Hepatocyte (in vitro differentiated cells): ENCODE data around the gene RGL3. TPM values are rescaled to one million over a fixed set of nuclear protein-coding genes. Genes with fewer than 3 reads are reported as not detected.

ENCODE experiments used
- DNase-seq: peaks from one replicate; pipeline ENCODE4 v3.0.0-alpha.2; 2016; ENCODE audit warnings: low spot score
- H2AFZ ChIP-seq: fragments of 200-600 bp; sonication (generic); 2 replicates; pipeline ENCODE4 v1.6.0; 2016; ENCODE audit warnings: antibody characterized with exemption, mild to moderate bottlenecking
- H3K27ac ChIP-seq: fragments of 200-600 bp; sonication (generic); 2 replicates; pipeline ENCODE4 v1.5.1; 2016; ENCODE audit warnings: mild to moderate bottlenecking
- H3K27me3 ChIP-seq: fragments of 200-600 bp; sonication (generic); 2 replicates; pipeline ENCODE4 v1.6.1; 2016
- H3K36me3 ChIP-seq: fragments of 200-600 bp; sonication (generic); replicated peaks from 2 replicates; pipeline ENCODE4 v1.5.1; 2016; ENCODE audit warnings: low read depth; ENCODE audit not compliant: insufficient read depth
- H3K4me1 ChIP-seq: fragments of 200-600 bp; sonication (generic); 2 replicates; pipeline ENCODE4 v1.5.1; 2016; ENCODE audit warnings: mild to moderate bottlenecking, moderate library complexity; ENCODE audit not compliant: insufficient read depth
- H3K4me2 ChIP-seq: fragments of 200-600 bp; sonication (generic); 2 replicates; pipeline ENCODE4 v1.6.0; 2016
- H3K4me3 ChIP-seq: fragments of 200-600 bp; sonication (generic); 2 replicates; pipeline ENCODE4 v1.5.1; 2016; ENCODE audit warnings: mild to moderate bottlenecking
- H3K79me2 ChIP-seq: fragments of 200-600 bp; sonication (generic); 2 replicates; pipeline ENCODE4 v1.6.0; 2017; ENCODE audit warnings: mild to moderate bottlenecking
- H3K9me2 ChIP-seq: fragments of 200-600 bp; sonication (generic); replicated peaks from 2 replicates; pipeline ENCODE4 v1.6.0; 2017; ENCODE audit warnings: mild to moderate bottlenecking; ENCODE audit not compliant: insufficient read depth
- H3K9me3 ChIP-seq: fragments of 200-600 bp; sonication (generic); 2 replicates; pipeline ENCODE4 v1.5.1; 2016; ENCODE audit warnings: low read depth, mild to moderate bottlenecking
- H4K20me1 ChIP-seq: fragments of 200-600 bp; sonication (generic); 2 replicates; pipeline ENCODE4 v1.6.0; 2016; ENCODE audit warnings: mild to moderate bottlenecking; ENCODE audit not compliant: insufficient read depth, poor library complexity, severe bottlenecking
- CTCF ChIP-seq: fragments of 200-600 bp; sonication (generic); IDR thresholded peaks from 2 replicates; pipeline ENCODE4 v1.5.1; 2016; ENCODE audit warnings: antibody characterized with exemption, mild to moderate bottlenecking; ENCODE audit not compliant: poor library complexity
- EZH2 ChIP-seq: fragments of 200-600 bp; sonication (generic); IDR thresholded peaks from 2 replicates; pipeline ENCODE4 v1.6.1; 2016; ENCODE audit warnings: antibody characterized with exemption, mild to moderate bottlenecking, borderline replicate concordance
- EZH2phosphoT487 ChIP-seq: fragments of 200-600 bp; sonication (generic); IDR thresholded peaks from one replicate; pipeline ENCODE4 v1.6.1; 2018; ENCODE audit warnings: antibody characterized with exemption, mild to moderate bottlenecking, low read depth, moderate library complexity; ENCODE audit not compliant: unreplicated experiment, severe bottlenecking
- WGBS: methylation state at CpG from one replicate; pipeline ENCODE4 v1.1.6; 2016; ENCODE audit warnings: low lambda C conversion rate; ENCODE audit errors: missing lambda C conversion rate; 5-methylcytosine and 5-hydroxymethylcytosine counted together
- polyA plus RNA-seq: library from polyadenylated mRNA; unstranded; fragments of >200 nt; fragmentation: Nextera tagmentation; extraction: Ambion mirVana; gene quantifications from 2 replicates; pipeline ENCODE4 v1.2.1, GENCODE V29; 2016
- total RNA-seq: library from RNA; depleted of rRNA; stranded (reverse); fragments of >200 nt; gene quantifications from 2 replicates; pipeline ENCODE4 v1.2.3, GENCODE V29; 2014

RGL3 gene
- total and polyA plus RNA-seq, 2 experiments from 2014 or later = 20.6 to 55.6 TPM

- H3K4me1 ChIP-seq = peaks cover 13% of the 10 kb centered on the region
- no peaks in the 10 kb centered on the region for H3K9me2 ChIP-seq
- peaks cover 6% of the 10 kb centered on the region for H3K79me2 ChIP-seq
- H4K20me1 ChIP-seq = no peaks in the 10 kb centered on the region
- H3K4me2 ChIP-seq = peak overlapping the region; percentile 78
- no peak overlapping the region for H2AFZ ChIP-seq
- no peaks in the 10 kb centered on the region for H3K9me3 ChIP-seq
- H3K4me3 ChIP-seq = no peak overlapping the region
- H3K27ac ChIP-seq = no peak overlapping the region
- H3K36me3 ChIP-seq = no peaks in the 10 kb centered on the region
- TF ChIP-seq EZH2phosphoT487 = no peak
- DNase-seq = peak; percentile 81
- no peaks in the 10 kb centered on the region for H3K27me3 ChIP-seq
- 48% methylated on average over 10 of the region's 10 CpGs for WGBS
These were observed 45.8 kb downstream of the RGL3 start for GRCh38 chr19:11373166-11373884.

GRCh38 chr19:11370744-11371143, 48.4 kb downstream of the RGL3 start:
- Histone ChIP-seq H3K27ac (no peak overlapping the region), H3K4me3 (no peak overlapping the region), H3K79me2 (peaks cover 1% of the 10 kb centered on the region), H3K9me2 (no peaks in the 10 kb centered on the region), H3K4me2 (no peak overlapping the region), H3K4me1 (peaks cover 9% of the 10 kb centered on the region), H3K9me3 (no peaks in the 10 kb centered on the region), H3K27me3 (no peaks in the 10 kb centered on the region), H3K36me3 (no peaks in the 10 kb centered on the region), H2AFZ (no peak overlapping the region), H4K20me1 (no peaks in the 10 kb centered on the region)
- TF ChIP-seq EZH2phosphoT487 = no peak
- TF ChIP-seq EZH2 = no peak
- no peak for TF ChIP-seq CTCF
- no peak for DNase-seq
- 97% methylated on average over 2 of the region's 2 CpGs for WGBS

GRCh38 chr19:11367528-11367927, 51.6 kb downstream of the RGL3 start:
- Histone ChIP-seq H3K4me1 (no peaks in the 10 kb centered on the region), H3K27me3 (no peaks in the 10 kb centered on the region), H3K36me3 (no peaks in the 10 kb centered on the region), H4K20me1 (no peaks in the 10 kb centered on the region), H3K9me2 (no peaks in the 10 kb centered on the region), H3K9me3 (no peaks in the 10 kb centered on the region), H2AFZ (no peak overlapping the region), H3K4me2 (no peak overlapping the region), H3K79me2 (no peaks in the 10 kb centered on the region), H3K4me3 (no peak overlapping the region), H3K27ac (no peak overlapping the region)
- WGBS = 82% methylated on average over 2 of the region's 2 CpGs
- no peak for TF ChIP-seq EZH2
- no peak for TF ChIP-seq EZH2phosphoT487
- TF ChIP-seq CTCF = no peak
- no peak for DNase-seq

GRCh38 chr19:11365557-11366117, 53.5 kb downstream of the RGL3 start:
- Histone ChIP-seq H3K79me2 (no peaks in the 10 kb centered on the region), H3K4me3 (no peak overlapping the region), H3K27ac (no peak overlapping the region), H2AFZ (no peak overlapping the region), H3K36me3 (no peaks in the 10 kb centered on the region), H3K4me1 (no peaks in the 10 kb centered on the region), H3K4me2 (no peak overlapping the region), H3K9me3 (no peaks in the 10 kb centered on the region), H4K20me1 (no peaks in the 10 kb centered on the region), H3K9me2 (no peaks in the 10 kb centered on the region), H3K27me3 (no peaks in the 10 kb centered on the region)
- 92% methylated on average over 7 of the region's 7 CpGs for WGBS
- TF ChIP-seq CTCF (no peak), EZH2 (no peak), EZH2phosphoT487 (no peak)
- DNase-seq = no peak
